ENCODE measurements around the gene KIF13A.
"Not testable (repeated sequence)": the region's sequence is repeated elsewhere in the genome, so short reads cannot be mapped to it uniquely, and the experiment has no call there.

KIF13A gene

DNA sequence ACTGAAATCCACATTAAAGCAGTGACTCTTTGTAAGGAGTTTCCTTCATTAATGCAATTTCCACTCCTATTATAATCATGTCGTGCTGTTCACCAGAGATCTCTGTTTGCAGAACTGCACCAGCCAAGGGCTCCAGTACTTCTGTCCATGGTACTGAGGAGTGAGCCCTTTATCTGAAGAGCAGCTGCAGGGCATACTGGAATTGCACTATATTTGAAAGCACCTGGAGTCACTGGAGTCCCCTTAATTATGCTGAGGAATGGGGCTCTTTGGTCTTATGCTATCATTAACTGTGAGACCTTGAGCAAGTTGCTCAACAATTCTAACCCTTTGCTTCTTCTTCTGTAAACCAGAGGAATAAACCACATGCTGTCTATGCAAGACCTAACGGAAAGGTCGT, 219.0 kb downstream of the KIF13A start:
- no peak overlapping the region for H3K4me3 ChIP-seq (ENCODE audit: low read depth, low read length)
- TF ChIP-seq CTCF (IDR thresholded peaks at IDR 0.05; ENCODE audit: low read depth, low read length): no peak

DNA sequence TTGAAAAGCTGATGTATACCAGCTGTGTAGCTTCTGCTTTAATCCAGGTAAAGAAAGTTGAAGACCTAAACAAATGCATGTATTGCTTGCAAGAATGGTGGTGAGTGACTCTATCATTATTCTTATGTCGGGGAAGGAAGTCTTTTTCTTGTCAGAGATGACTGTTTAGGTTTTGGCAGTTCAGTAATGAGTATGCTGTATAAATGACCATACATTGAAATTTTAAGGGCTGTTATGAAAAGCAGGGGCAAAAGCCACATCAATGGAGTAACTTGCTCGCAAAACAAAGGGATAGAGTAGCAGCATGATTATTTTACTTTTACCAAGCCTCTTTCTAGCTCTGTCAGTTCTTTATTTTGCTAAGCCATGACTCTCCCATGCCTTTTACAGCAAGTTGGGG, 224.8 kb downstream of the KIF13A start:
- no peak overlapping the region for H3K4me3 ChIP-seq (ENCODE audit: low read depth, low read length)
- no peak for TF ChIP-seq CTCF (IDR thresholded peaks at IDR 0.05; ENCODE audit: low read depth, low read length)

- TF ChIP-seq CTCF (IDR thresholded peaks at IDR 0.05; ENCODE audit: low read depth, low read length): no peak
- H3K4me3 ChIP-seq (ENCODE audit: low read depth, low read length): no peak overlapping the region
Measured at GRCh38 chr6:17758119-17758518, 229.3 kb downstream of the KIF13A start.

- no peak overlapping the region for H3K4me3 ChIP-seq (ENCODE audit: low read depth, low read length)
- no peak for TF ChIP-seq CTCF (IDR thresholded peaks at IDR 0.05; ENCODE audit: low read depth, low read length)
Measured at GRCh38 chr6:17754254-17754653, 233.2 kb downstream of the KIF13A start.

GRCh38 chr6:17745324-17745723, 242.1 kb downstream of the KIF13A start:
- not testable (repeated sequence) for H3K4me3 ChIP-seq (ENCODE audit: low read depth, low read length)

- H3K4me3 ChIP-seq (ENCODE audit: low read depth, low read length): not testable (repeated sequence)
Measured at GRCh38 chr6:17744757-17745308, 242.6 kb downstream of the KIF13A start.

DNA sequence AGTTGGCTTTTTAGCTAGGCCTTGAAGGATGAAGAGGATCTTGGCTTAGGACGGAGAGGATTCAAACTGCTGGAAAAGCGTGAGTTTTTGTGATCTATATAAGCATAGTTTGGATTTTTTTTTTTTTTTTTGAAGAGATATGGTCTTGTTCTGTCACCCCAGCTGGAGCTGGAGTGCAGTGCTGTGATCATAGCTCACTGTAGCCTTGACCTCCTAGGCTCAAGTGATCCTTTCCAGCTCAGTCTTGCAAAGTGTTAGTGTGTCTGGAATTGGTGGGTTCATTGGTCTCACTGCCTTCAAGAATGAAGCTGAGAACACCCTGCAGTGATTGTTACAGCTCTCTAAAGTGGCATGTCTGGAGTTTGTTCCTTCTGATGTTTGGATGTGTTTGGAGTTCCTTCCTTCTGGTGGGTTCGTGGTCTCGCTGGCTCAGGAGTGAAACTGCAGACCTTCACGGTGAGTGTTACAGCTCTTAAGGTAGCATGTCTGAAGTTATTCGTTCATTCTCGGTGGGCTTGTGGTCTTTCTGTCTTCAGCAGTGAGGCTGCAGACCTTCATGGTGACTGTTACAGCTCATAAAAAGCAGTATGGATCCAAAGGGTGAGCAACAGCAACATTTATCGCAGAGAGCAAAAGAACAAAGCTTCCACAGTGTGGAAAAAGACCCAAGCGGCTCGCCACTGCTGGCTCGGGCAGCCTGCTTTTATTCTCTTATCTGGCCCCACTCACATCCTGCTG, 243.2 kb downstream of the KIF13A start:
- no peak overlapping the region for H3K4me3 ChIP-seq (ENCODE audit: low read depth, low read length)
- no peak for TF ChIP-seq CTCF (IDR thresholded peaks at IDR 0.05; ENCODE audit: low read depth, low read length)

GRCh38 chr6:17741507-17741906, 245.9 kb downstream of the KIF13A start:
- TF ChIP-seq CTCF (IDR thresholded peaks at IDR 0.05; ENCODE audit: low read depth, low read length): no peak
- H3K4me3 ChIP-seq (ENCODE audit: low read depth, low read length): no peak overlapping the region

Data from WI38 (cell line).